ENCODE results near the gene DEPP1. TPM values are rescaled to one million over a fixed set of nuclear protein-coding genes. Genes with fewer than 3 reads are reported as not detected.

Gene DEPP1
- total and polyA plus RNA-seq, 2 of the 4 experiments (the other 2 are of a cell fraction): 13.6 to 30.0 TPM

DNA sequence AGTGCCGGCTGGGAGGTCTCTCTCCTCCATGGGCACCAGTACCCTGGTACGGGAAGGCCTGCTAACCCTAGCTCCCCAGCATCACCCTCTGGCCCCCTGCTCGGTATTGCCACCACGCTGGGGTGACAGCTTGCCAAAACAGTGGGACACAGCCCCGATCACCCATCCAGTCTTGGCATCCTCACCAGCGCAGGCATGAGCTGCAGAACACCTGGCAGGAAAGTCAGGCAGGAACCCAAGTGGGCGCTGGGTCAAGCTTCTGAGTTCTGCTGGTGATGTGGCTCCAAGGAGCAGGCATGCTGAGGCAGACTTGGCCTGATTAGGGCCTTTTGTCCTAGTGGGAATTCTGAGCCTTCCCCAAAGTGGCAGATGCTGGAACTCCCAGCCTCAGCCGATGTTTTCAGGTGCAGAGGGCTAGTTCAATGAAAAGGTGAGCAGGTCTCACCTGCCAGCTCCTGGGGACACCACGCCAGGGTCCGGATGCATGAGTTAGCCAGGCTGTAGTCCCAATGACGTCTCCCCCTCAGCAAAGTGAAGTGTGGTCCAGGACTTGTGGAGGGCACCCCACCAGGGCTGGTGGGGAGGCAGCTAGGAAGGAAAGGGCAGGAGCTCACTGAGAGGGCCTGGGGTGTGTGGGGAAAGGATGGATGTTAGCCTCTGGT, 13.6 kb upstream of the DEPP1 start (continued):
- TF ChIP-seq RCOR1 (IDR thresholded peaks at IDR 0.05; ENCODE audit: insufficient replicate concordance, low read length): no peak

DNA sequence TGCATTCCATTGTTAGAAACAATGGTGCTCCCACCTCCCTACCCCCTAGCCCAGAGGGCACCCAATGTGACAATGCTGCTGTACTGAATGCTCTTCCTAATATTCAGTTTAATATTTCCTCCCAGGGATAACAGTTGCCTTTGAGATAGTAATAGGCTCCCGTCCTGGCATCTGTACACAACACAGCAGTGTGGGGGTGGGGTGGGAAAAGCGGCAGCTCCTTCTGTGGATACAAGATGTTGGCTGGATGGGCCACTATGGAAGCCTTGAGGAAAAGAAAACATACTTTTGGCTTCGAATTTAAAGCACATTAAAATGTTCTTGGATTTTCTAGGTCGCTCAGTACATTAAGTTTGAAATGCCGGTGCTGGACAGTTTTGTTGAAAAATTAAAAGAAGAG, 13.0 kb upstream of the DEPP1 start:
- peak overlapping the region; percentile 50; the same call in 1 of the 2 replicates for H3K4ac ChIP-seq (ENCODE audit: low read depth, low read length)
- in situ Hi-C loops (cut with MboI; ENCODE audit: low sequenced_read_pairs) (loop anchor here (25.0 kb wide), 4 partner anchors 1021 to 1854 kb away; partner anchors contain the start of genes CSGALNACT2 and HNRNPF), dilution Hi-C loops (cut with HindIII; ENCODE audit: low sequenced_read_pairs, unreplicated experiment) (no loop called here), intact Hi-C loops (cut with micrococcal nuclease) (no loop called here)
- peak overlapping the region; percentile 99 for H2BK120ac ChIP-seq (ENCODE audit: low read depth, low read length)
- ChIA-PET CTCF (no interaction called here), POLR2A (ENCODE audit: unreplicated experiment) (no interaction called here)
- H3K36me3 ChIP-seq (ENCODE audit: control insufficient read depth, insufficient read depth, low read length): peaks cover 11% of the 10 kb centered on the region; the same call in 1 of the 2 replicates
- no peak overlapping the region for H3K9ac ChIP-seq (ENCODE audit: low read depth, low read length)
- H3K56ac ChIP-seq (ENCODE audit: extremely low read depth, insufficient read depth, low read length): no peak overlapping the region
- BruUV-seq (replicated peaks): no TSS peak
- peak overlapping the region; percentile 14 for H2BK5ac ChIP-seq (ENCODE audit: low read depth, low read length, poor library complexity, severe bottlenecking)
- no peak overlapping the region for H3K27ac ChIP-seq (ENCODE audit: insufficient read depth, low read length)
- H2AK9ac ChIP-seq (replicated peaks; ENCODE audit: low read depth, low read length, poor library complexity): no peak overlapping the region
- DNase-seq (no peak), ATAC-seq (ENCODE audit: low read depth) (no peak)
- H3K9me1 ChIP-seq (ENCODE audit: insufficient read depth, low read length): peaks cover 40% of the 10 kb centered on the region
- no peaks in the 10 kb centered on the region for H3K27me3 ChIP-seq (ENCODE audit: control insufficient read depth, insufficient read depth, low read length)
- no peak overlapping the region for H4K5ac ChIP-seq (ENCODE audit: low read depth, low read length)
- H3K4me1 ChIP-seq (ENCODE audit: control insufficient read depth, insufficient read depth, low read length): peaks cover 53% of the 10 kb centered on the region
- peak overlapping the region; percentile 53; the same call in 1 of the 2 replicates for H2AK5ac ChIP-seq (ENCODE audit: low read depth, low read length)
- no peaks in the 10 kb centered on the region for H4K20me1 ChIP-seq (ENCODE audit: insufficient read depth, low read length)
- peaks cover 0 to 8% of the 10 kb centered on the region in 2 experiments; a peak in 1 of 4 replicates for H3K79me1 ChIP-seq (ENCODE audit: low read depth in 1 of 2, low read length in 2 of 2)
- no peak overlapping the region for H4K8ac ChIP-seq (ENCODE audit: low read depth in 2 of 2, low read length in 2 of 2)
- H2AFZ ChIP-seq (replicated peaks; ENCODE audit: low read length, poor library complexity): no peak overlapping the region
- 83% methylated on average over 4 of the region's 5 CpGs; no CpG with 5 or more reads in 1 of the 2 experiments for WGBS, 2 experiments (ENCODE audit: extremely low coverage in 2 of 2, insufficient read length in 1 of 2)
- no peak overlapping the region for H3K4me2 ChIP-seq (ENCODE audit: low read depth, low read length)
- H3K18ac ChIP-seq (ENCODE audit: low read depth, low read length): no peak overlapping the region; the same call in 1 of the 2 replicates
- no peak overlapping the region; the same call in 1 of the 2 replicates for H3K14ac ChIP-seq (replicated peaks; ENCODE audit: low read depth, low read length)
- peak overlapping the region; percentile 98 for H4K91ac ChIP-seq (ENCODE audit: insufficient read depth, low read depth, low read length)
- no peak for TF ChIP-seq MAZ (IDR thresholded peaks at IDR 0.05; ENCODE audit: borderline replicate concordance, low read depth, low read length)
- TF ChIP-seq MAFK (IDR thresholded peaks at IDR 0.05; ENCODE audit: low read depth, low read length): no peak
- TF ChIP-seq CEBPB (IDR thresholded peaks at IDR 0.05; ENCODE audit: low read depth, low read length): no peak
- no peak for TF ChIP-seq BHLHE40 (IDR thresholded peaks at IDR 0.05; ENCODE audit: low read depth, low read length)
- no peak for TF ChIP-seq USF2 (IDR thresholded peaks at IDR 0.05; ENCODE audit: low read depth, low read length)
- TF ChIP-seq, protein P1, sequence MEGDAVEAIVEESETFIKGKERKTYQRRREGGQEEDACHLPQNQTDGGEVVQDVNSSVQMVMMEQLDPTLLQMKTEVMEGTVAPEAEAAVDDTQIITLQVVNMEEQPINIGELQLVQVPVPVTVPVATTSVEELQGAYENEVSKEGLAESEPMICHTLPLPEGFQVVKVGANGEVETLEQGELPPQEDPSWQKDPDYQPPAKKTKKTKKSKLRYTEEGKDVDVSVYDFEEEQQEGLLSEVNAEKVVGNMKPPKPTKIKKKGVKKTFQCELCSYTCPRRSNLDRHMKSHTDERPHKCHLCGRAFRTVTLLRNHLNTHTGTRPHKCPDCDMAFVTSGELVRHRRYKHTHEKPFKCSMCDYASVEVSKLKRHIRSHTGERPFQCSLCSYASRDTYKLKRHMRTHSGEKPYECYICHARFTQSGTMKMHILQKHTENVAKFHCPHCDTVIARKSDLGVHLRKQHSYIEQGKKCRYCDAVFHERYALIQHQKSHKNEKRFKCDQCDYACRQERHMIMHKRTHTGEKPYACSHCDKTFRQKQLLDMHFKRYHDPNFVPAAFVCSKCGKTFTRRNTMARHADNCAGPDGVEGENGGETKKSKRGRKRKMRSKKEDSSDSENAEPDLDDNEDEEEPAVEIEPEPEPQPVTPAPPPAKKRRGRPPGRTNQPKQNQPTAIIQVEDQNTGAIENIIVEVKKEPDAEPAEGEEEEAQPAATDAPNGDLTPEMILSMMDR (conservative IDR thresholded peaks at IDR 0.05; ENCODE audit: low read depth, low read length): no peak
- no peak for TF ChIP-seq FOS (IDR thresholded peaks at IDR 0.05; ENCODE audit: low read depth, low read length)
- H3K23ac ChIP-seq (ENCODE audit: low read depth, low read length): no peak overlapping the region
- H2BK20ac ChIP-seq (ENCODE audit: low read depth, low read length): peak overlapping the region; percentile 98
- H3K4me3 ChIP-seq (ENCODE audit: insufficient read depth, low read depth, low read length): no peak overlapping the region
- H2BK15ac ChIP-seq (ENCODE audit: low read depth, low read length): peak overlapping the region; percentile 97; the same call in 2 of the 3 replicates
- H3K9me3 ChIP-seq (ENCODE audit: control insufficient read depth, insufficient read depth, low read length): no peaks in the 10 kb centered on the region

Measured in IMR-90 (cell line).